HG02870 (cell line): Measurements from ENCODE around the gene TK2.
A peak's percentile ranks its signal among the peaks of the same experiment; 100 is the strongest.
"Not testable (repeated sequence)": the region's sequence is repeated elsewhere in the genome, so short reads cannot be mapped to it uniquely, and the experiment has no call there.

Source experiments
- ATAC-seq: cut with Tn5 transposase; IDR thresholded peaks from one replicate; pipeline ENCODE4 v1.9.1; 2021; ENCODE audit warnings: mild to moderate bottlenecking, moderate library complexity; ENCODE audit not compliant: unreplicated experiment

Gene TK2

DNA sequence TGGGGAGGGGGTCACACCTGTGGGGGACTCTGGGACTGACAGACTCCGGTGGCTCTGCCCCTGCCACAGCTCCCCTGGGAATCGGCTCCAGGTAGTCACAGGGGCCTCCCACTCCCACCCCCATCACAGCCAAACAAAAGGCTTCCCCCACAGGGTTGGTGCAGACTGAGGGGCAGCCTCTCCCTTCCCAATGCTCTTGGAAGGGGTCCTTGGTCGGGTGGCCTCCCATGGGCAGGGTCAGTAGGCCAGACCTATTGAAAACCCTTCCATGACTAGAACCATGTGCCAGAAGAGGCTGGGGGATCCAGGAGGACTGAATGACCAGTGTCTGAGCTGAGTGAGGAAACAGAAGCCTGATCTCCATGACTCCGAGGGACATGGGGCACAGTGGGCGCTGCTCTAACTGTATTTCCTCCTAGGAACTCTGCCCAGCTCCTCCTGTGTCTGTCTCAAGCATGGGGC, 28.6 kb downstream of the TK2 start:
- ATAC-seq: no peak

DNA sequence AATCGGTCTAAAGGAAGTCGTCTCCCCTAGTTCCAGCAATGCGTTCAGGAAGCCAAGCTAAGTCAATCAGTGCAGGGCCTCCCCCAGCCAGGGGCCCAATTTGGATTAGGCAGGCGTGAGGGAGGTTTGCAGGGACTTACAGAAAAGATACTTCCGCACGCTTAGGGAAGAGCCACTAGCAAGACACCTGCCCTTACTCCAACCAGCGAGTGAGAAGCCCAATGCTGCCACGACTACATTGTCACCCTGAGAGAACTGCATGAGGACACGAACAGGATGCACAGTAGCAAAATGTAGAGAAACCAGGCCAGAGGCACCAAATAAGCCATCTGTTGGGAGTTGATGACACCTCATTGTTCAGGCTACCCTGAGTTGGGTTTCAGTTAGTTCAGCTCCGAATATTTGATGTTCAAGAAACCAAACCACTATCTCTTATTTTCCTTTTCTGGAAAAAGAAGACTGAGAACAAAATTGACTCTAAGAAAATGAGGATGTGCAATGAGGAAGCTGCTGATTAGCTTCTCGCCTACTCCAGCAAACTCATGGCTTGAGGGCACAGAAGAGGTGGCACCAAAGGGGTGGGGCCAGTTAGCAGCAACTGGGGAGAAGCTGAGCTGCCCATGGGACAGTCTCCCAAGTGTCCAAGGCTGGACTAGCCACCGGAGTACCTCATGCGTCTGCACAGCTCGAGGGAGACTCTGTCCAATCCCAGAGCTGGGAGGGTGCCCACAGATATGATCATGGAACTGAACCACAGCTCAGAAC, 29.3 kb downstream of the TK2 start:
- no peak for ATAC-seq

DNA sequence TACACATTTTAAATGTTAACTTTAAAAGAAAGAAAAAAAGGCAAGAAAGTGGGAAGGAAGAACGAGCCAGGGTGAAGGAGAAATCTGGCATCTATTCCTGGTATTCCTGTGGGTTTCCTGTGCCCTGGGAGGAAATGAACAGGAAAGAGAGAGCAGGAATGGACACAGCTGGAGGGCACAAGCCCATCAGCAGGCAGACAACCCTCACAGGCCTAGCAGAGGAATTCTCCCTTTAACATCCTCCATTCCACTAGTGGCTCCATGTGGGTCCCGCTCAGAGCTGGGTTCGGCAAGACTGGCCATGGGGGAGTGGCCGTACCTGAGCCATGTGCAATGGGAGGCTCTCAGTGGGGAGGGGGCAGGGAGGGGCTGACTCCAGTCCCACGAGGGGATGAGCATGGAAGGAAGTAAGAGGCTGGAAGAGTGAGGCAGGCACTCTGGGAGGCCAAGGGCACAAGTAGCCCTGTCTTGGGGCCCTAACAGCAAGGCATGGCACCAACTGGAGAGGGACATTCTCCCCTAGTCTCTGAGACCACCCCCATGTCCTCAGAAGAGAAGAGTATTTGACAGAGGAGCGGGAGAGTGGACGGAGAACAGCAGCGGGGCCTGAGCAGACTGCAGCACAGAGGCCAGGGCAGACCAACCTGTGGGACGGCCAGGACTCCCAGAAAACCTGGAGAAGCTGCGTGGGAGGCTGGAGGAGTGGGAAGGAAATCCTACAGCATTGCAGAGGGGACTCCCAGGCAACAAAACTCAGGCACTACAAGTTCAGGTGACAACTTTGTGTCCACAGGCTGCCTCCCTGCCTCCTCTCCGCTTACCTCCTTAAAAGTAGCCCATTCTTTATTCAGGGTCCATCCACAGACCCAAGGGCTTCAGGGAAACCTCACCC, 30.2 kb downstream of the TK2 start:
- no peak for ATAC-seq

DNA sequence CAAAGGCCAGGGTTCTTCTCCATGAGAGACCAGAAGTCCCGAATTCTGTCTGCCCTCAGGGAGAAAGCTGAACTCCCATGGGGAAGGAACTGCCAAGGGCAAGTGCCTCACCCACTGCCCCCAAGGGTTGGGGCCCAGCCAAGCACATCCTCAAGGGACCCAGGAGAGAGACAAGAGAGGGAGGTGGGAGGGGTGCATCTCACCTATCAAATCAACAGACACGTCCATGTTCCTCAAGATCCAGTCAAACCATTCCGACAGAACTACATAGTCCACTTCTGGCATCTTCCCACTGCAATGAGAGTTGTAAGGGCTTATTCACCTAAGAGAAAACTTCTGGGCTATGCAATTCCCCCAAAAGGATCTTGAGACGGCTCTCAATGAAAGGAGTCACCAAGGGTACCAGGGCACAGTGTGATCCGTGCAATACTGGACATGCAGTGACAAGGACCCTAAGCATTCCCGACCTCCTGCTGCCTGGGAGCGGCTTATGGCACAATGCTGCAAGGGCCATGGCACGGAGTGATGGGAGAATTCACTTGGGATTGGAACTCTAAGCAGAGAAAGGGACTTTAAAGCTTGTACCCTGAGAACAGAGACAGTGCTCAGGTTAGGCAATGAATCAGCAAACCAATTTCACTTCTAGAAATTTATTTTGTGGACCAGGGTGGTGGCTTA, 32.2 kb downstream of the TK2 start:
- ATAC-seq: no peak

DNA sequence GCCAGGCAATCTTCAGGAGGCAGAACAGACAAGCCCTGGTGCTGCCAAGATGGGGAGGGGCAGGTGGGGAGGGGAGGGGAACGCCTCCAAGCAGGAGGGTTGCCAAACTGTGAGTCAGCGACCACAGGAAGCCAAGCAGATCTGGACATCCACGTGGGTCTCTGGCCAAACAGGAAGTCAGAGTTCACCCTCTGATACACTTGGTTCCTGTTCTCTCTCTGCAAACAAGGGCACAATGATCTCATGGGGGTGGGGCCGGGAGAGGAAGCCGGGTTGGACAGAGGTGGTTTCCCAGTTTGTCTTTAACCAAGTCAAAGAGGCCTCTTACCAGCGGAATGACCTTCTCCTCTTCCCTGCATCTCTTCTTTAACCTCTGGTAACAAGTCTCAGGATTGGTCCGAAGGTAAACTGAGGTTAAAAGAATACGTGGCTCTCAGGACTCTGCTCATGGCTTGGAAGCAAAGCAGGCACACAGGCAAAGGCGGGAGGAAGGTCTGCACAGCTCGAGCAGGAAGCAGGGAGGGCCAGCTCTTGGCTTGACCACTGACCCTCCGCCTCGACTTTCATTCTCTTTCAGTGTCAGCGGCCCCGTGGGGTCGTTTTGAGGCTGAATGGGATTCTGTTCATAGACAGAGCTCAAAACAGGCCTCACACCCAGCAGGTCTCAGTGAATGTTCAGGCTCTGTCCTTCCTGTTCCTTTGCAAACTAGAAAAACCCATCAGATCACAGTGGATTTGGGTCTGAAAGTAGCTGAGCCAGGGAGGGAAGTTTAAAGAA, 32.9 kb downstream of the TK2 start:
- ATAC-seq: peak; percentile 97

DNA sequence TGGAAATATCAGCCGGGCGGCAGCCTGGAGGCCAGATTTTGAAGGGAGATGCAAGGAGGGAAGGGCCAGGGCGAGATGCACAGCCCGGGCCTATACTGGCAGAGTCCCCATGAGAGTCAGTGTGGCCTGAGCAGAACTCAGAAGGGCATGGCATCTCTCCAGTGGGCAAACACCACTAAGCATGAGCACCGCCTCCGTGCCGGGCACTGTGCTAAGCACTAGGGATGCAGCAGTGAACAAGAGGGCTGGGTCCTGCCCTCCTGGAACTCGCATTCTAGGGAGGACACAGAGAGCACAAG, 33.5 kb downstream of the TK2 start:
- no peak for ATAC-seq

DNA sequence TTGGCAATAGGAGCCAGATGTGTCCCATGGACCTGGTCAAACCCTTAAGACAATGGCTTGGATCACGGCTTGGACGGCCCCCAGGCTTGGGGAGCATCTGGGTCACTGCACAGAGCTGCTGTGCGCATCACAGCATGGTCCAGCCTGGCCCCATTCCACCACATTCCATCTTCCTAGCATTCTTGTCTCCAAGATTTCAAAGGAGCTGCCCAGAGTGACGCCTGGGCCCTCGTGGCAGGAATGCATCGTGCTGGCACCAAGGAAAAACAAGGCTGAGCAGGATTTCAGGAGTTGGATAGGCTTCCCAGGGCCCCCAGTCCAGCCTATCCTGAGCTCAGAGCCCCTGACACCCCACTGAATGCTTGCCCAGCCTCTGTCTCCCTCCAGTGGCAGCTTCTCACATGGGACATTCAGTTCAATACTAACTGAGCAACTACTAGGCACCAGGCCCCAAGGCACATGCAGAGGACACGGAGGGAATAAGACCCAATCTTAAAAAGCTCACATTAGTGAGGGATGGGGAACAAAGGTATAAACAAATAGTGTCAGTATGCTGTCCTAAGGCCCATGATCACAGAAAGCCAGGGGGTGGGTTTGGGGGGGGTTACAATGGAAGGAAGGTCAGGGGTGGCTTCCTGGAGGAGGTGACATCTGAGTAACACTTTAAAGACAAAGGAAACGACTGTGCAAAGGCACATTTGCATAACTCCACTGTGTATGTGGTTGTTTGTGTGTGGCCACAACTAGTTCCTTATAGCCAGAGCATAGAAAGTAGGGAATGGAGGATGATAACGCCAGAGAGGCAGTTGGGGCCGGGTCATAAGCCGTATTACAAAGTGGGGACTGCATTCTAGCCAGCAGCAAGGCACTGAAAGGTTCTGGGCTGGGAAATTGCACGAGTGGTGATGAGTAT, 34.1 kb downstream of the TK2 start:
- ATAC-seq: no peak

DNA sequence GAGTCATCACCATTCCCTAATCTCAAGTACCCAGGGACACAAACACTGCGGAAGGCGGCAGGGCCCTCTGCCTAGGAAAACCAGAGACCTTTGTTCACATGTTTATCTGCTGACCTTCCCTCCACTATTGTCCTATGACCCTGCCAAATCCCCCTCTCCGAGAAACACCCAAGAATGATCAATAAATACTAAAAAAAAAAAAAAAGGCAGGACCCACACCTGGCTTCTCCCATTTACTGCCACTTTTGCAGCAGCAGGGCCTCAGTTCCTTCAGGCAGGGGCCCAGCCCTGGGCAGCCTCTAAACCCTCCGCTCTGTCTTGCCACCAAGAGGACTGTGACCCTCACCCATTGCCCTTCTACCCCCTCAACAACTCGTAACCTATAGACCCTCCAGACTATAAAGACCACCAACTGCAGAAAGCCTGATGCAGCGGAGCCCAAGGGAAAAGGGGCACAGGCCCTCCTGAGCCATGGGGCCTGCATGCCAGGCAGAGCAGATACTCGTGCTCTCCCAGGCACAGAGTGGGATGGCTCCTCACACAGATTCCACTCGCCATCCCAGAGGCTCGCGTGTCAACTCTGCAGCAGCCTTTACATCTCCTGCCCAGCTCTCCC, 34.8 kb downstream of the TK2 start:
- ATAC-seq: not testable (repeated sequence)

DNA sequence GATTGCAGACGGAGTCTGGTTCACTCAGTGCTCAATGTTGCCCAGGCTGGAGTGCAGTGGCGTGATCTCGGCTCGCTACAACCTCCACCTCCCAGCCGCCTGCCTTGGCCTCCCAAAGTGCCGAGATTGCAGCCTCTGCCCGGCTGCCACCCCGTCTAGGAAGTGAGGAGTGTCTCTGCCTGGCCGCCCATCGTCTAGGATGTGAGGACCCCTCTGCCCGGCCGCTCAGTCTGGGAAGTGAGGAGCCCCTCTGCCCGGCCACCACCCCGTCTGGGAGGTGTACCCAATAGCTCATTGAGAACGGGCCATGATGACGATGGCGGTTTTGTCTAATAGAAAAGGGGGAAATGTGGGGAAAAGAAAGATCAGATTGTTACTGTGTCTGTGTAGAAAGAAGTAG, 35.5 kb downstream of the TK2 start:
- not testable (repeated sequence) for ATAC-seq

DNA sequence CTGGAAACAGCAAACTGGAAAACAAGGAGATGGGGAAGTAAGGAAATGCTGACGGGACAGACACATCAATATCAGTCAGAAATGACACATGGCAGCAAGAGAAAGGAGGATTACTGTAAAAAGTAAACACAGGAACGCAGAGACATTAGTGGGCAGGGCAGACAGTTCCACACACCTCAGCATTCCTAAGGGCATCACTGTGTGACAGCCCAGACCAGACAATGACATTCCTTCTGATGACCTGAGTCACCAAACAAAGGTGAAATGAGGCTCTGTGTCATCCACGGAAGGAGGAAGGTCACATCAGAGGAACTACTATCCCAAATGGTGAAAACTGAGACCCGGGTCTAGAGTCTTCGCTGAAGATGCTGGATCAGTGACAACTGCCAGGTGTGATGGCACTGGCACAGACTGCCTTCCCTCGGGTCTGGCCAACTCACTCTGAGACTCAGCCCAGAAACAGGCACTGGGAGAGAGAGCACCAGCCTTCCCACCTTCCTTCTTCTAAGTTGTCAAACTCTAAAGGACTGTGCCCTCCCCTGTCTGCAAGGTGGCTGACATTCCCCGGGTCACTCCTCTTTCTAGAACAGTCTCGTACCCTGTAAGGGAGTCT, 36.7 kb downstream of the TK2 start:
- no peak for ATAC-seq

DNA sequence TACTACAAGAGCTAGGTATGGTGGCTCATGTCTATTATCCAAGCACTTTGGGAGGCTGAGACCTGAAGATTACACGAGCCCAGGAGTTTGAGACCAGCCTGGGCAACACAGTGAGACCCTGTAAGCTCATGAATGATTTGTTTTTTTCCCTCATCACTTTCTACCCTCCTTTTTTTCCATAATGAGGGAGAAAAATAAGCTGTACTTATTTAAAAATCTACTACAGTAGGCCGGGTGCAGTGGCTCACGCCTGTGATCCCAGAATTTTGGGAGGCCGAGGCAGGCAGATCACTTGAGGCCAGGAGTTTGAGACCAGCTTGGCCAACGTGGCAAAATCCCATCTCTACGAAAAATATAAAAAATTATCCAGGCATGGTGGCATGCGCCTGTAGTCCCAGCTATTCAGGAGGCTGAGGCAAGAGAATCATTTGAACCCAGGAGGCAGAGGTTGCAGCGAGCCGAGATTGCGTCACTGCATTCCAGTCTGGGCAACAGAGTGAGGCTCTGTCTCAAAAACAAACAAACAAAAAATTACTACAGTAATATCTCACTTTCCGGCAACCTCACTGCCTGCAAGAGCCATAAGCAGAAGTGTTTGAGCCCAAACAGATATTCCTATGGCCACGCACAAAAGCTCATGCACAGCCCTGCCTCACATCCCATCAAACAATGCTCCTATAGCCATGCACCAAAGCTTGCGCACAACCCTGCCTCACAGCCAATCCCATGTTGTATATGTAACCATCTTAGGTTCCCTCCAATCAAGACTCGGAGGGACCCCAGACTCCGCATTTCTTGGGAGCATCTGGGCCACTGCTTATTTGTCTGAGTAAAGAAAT, 37.4 kb downstream of the TK2 start:
- no peak for ATAC-seq

DNA sequence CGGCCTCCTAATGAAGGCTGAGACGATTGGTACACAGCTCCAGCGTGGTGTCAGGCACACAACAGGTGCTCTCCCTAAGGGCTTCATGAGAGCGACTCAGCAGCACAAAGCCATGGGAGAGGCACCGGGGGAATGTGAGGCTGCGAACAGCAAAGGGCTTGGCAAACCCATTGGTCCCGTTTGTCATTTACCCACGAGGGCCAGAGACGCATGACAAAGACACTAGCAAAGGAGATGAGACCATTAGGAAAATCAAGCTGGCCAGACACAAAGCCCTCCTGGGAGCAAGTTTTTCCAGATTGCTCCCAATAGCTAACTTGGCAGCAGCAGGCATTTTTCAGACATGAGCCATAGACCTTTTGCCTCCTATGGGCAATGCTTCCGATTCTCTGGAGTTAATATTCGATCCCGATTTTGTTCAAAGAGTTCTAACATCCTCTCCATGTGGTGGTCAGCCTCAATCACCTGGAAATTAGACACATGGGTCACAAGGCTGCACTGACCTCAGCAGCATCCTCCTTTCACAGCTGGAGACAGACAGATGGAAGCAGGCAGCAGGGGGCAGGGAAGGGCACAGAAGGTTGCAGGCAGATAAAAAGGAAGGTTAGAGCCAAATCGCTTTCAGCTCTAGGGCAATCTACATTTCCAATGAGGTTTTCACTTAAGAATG, 38.2 kb downstream of the TK2 start:
- no peak for ATAC-seq

DNA sequence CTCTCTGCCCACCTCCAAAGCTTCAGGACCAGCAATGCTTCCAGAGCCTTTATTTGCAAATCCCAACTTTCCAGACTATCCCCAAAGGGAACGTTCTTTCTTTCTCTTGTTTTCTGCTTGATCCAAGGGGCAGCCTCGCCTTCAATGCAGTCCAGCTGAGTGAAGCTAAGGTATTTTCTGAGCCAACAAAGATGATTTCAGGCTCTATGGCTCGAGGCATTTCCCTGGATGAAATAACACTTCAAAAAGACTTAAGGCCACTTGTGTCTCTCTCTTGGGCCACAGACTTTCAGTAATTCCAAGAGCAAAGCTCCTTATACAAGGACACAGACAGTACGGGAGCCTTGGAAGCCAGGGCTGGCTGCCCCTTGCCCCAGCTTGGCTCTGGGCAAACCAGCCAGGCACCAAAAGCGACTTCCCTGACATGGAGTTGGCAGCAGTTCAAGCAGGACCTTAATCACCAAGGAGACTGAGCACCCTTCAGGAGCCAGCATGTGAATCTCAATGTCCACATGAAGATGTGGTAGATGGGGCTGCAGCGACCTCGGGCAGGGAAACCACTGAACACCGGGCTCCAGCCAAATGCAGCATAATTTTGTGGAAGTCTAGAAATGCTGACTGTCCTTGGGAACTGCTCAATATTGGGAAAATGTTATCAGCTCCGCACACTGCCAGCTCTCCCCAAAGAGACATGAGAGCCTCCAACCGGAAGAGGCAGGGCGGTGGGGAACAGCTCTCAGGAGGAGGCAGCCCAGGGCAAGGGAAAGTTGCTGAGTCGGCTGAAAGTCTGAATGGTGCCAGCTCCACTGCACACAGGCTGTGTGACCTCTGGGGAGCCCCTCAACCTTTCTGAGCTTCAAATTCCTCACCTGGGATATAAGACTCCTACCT, 39.0 kb downstream of the TK2 start:
- ATAC-seq: no peak

DNA sequence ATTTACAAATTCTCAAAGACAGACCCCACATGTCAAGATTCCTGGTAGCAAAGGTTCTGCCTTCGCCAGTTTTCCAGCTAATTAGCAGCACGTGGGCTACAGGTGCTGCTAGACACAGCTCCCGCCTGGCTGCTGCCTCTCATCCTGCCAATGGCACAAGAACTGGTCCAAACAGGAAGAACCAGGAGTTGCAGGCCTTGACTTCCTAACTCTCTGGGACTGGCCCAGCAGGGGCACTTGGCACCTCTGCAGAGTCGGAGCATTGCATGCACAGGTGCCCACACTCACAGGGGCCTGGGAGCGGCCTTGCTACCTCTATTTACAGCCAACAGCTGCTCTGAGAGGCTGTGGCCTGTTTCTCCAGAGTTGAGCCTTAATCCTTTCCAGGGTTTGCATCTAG, 39.6 kb downstream of the TK2 start:
- no peak for ATAC-seq

DNA sequence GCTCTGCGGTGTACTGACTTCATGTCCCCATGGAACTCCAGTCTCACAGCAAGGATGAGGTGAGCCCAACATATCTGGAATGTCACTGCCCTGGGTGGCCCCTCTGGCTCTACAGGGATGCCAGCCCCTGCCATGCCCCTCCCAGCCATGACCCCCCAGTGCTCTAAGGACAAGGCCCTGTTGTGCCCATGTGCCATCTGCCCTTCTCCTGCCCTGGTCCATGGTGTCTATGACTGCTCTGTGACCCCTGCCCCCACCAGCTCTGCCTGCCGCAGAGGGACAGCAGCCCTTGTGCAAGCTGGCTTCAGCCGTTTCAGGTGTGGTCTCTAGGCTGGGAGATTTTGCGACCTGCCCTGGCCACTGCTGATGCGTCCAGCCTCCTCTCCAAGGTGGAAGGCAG, 40.3 kb downstream of the TK2 start:
- no peak for ATAC-seq

DNA sequence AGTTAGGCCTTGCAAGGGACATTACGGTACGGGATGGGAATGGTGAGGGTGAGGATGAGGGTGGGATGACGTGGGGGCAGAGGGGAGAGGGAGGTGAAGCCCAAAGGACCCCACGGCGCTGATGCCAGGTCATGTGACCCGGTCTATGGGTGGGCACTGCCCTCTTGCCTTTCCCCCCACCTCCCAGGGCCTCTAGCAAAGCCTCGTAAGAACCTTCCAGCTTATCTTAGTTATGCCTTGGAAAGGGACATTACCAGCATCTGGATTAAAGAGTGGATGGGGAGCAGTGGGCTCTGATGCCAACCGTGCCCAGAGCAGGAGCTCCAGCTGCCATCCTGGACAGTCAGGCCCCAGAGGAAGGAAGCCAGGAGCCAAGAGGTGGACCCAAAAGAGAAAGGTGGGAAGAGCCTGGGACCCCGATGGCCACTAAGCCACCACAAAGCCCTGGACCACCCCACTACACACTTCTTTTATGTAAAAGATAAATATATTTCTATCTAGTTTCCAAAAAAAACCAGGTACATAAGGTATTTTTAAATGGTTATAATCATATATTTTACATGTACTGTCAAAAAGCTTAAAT, 40.9 kb downstream of the TK2 start:
- no peak for ATAC-seq
